PFSK-1 (cell line): ENCODE data around the gene SRSF4.

Experiments
- FOXP2 ChIP-seq: optimal IDR thresholded peaks from 2 replicates; pipeline ENCODE3; 2011; ENCODE audit warnings: borderline replicate concordance, control low read depth, inconsistent platforms; ENCODE audit not compliant: insufficient read depth; ENCODE audit errors: extremely low read length, extremely low read depth
- POLR2AphosphoS5 ChIP-seq: IDR thresholded peaks from 2 replicates; pipeline ENCODE4 v1.6.1; 2012; ENCODE audit warnings: low read depth, mild to moderate bottlenecking, control low read depth, low read length, moderate library complexity
- REST ChIP-seq, 2 experiments: IDR thresholded peaks; 2 replicates each; pipeline versions ENCODE4 v1.6.1 to v1.8.0; 2011 to 2012; ENCODE audit warnings: low read depth in 2 of 2, low read length in 2 of 2, control low read depth in 1 of 2, inconsistent platforms in 1 of 2, mild to moderate bottlenecking in 1 of 2, moderate library complexity in 1 of 2; ENCODE audit not compliant: insufficient read depth in 1 of 2
- SIN3A ChIP-seq: IDR thresholded peaks from 2 replicates; pipeline ENCODE4 v1.6.1; 2012; ENCODE audit warnings: mild to moderate bottlenecking, low read length, moderate library complexity, borderline replicate concordance; ENCODE audit not compliant: insufficient read depth
- TAF1 ChIP-seq: IDR thresholded peaks from 2 replicates; pipeline ENCODE4 v1.6.1; 2012; ENCODE audit warnings: low read length, control low read depth, borderline replicate concordance; ENCODE audit not compliant: insufficient read depth

Gene SRSF4

GRCh38 chr1:29202053-29202452 is 20.4 kb upstream of the SRSF4 start:
- TF ChIP-seq SIN3A (no peak), POLR2AphosphoS5 (no peak), TAF1 (no peak), REST (IDR thresholded peaks at IDR 0.05; ENCODE audit: insufficient read depth in 1 of 2, low read depth in 2 of 2, low read length in 2 of 2) (no peak)

GRCh38 chr1:29201595-29202051 is 19.9 kb upstream of the SRSF4 start:
- TF ChIP-seq POLR2AphosphoS5 (no peak), FOXP2 (no peak), TAF1 (no peak), SIN3A (no peak), REST (IDR thresholded peaks at IDR 0.05; ENCODE audit: insufficient read depth in 1 of 2, low read depth in 2 of 2, low read length in 2 of 2) (no peak)

- TF ChIP-seq POLR2AphosphoS5 = no peak
- TF ChIP-seq FOXP2 = no peak
- TF ChIP-seq TAF1 = no peak
- TF ChIP-seq REST (IDR thresholded peaks at IDR 0.05; ENCODE audit: insufficient read depth in 1 of 2, low read depth in 2 of 2, low read length in 2 of 2) = no peak
- no peak for TF ChIP-seq SIN3A
Measured at GRCh38 chr1:29200906-29201594, 19.4 kb upstream of the SRSF4 start.

GRCh38 chr1:29197993-29198392 is 16.3 kb upstream of the SRSF4 start:
- TF ChIP-seq REST (IDR thresholded peaks at IDR 0.05; ENCODE audit: insufficient read depth in 1 of 2, low read depth in 2 of 2, low read length in 2 of 2) (no peak), POLR2AphosphoS5 (no peak), TAF1 (no peak), SIN3A (no peak), FOXP2 (no peak)
